SW480 (cell line): Measurements from ENCODE around the gene PRAMEF6.
A peak's percentile ranks its signal among the peaks of the same experiment; 100 is the strongest.
"Not testable (repeated sequence)": the region's sequence is repeated elsewhere in the genome, so short reads cannot be mapped to it uniquely, and the experiment has no call there.

Experiments used
- DNase-seq: peaks from one replicate; pipeline ENCODE4 v3.0.0-alpha.2; 2016; ENCODE audit warnings: low spot score

The PRAMEF6 gene

DNA sequence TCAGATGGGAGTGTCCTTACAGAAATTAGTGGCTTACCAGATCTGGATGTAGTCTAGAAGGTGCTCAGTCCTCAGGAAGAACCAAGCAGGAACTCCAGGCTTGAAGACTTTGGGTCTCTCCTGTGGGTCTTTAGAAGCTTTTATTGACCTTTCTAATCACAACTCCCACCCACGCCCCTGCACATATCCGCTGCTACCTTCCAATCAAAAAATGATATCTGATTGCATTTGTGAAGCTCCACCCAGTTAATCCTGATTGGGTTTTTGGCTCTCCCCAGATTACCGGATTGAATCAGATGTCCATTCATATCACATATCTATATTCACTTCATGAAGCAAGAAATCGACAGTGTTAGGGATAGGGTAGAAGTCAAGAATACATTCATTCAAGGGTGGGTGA lies at the start of gene PRAMEF6:
Gene PRAMEF6 (minus strand): TSS at position 101 of the 400 bp plus-strand sequence. CDS start 5,062 bp downstream, outside the sequence.
- not testable (repeated sequence) for DNase-seq

DNA sequence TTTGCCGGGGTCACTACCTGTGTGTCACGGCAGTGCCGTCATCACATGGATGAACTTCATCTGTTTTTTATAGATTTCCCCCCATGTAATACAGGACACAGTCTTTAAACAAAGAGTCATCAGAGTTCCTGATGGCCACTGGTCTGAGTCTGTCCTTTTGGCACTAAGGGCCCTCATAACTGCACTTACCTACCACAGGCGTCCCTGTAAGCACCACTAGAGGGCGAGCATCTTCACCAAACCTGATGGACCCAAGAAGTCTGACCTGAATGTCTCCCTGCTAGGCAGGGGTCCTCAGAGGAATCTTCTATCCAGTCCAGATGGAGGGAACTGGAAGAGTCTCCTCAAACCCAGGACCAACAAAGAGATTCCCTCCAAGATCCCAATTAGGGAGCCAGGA lies 23.0 kb downstream of the PRAMEF6 start:
- not testable (repeated sequence) for DNase-seq

- peak; percentile 1 for DNase-seq
These were observed 25.6 kb downstream of the PRAMEF6 start for GRCh38 chr1:12921749-12922148.

DNA sequence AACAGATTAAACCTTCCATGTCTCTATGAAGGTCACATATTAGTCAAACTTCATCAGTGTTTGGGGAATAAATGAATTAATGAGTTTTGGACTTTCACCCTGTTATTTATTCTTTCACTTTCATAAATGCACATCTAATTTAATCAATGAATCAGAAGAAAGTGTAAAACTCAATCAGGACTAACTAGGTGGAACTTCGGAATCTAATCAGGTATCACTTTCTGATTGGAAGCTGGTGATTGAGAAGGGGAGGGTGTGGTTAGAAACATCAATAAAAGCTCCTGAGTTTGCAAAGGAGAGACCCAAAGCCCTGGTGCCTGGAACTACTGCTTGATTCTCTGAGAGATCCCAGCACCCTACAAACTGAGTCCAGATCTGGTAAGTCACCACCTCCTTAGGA lies 31.1 kb downstream of the PRAMEF6 start, which contains the start of gene PRAMEF7:
Gene PRAMEF7 (plus strand): TSS at position 301 of the 400 bp plus-strand sequence. CDS start 1,083 bp downstream, outside the sequence.
- not testable (repeated sequence) for DNase-seq

- not testable (repeated sequence) for DNase-seq
These were observed 43.4 kb downstream of the PRAMEF6 start for GRCh38 chr1:12903793-12904572.

- DNase-seq: not testable (repeated sequence)
These were observed 48.2 kb downstream of the PRAMEF6 start for GRCh38 chr1:12899186-12899585.

- not testable (repeated sequence) for DNase-seq
These were observed 49.2 kb downstream of the PRAMEF6 start, which contains the start of gene PRAMEF10 for GRCh38 chr1:12898170-12898569. Gene PRAMEF10, minus strand, starts transcription at chr1:12898270. Its CDS starts 2,423 bp downstream, at chr1:12895847.
